ENCODE data around the gene THAP8.
"Not testable (repeated sequence)": the region's sequence is repeated elsewhere in the genome, so short reads cannot be mapped to it uniquely, and the experiment has no call there.

The THAP8 gene

DNA sequence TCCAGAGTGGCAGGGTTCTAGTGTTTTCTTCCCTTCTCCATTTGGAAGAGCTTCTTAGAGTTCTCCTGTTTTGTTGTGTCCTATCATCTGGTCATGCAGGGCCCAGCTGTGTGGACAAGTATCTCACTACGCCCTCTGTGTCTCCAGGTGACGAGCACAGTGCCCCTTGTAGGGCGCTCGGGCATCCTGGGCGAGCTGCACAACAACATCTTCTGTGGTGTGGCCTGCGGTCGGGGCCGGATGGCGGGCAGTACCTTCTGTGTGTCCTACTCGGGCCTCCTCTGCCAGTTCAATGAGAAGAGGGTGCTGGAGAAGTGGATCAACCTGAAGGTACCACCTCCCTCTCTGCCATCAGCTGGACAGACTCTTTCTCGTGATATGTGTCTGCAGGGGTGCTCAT is 13.6 kb upstream of the THAP8 start:
- DNase-seq: no peak

DNA sequence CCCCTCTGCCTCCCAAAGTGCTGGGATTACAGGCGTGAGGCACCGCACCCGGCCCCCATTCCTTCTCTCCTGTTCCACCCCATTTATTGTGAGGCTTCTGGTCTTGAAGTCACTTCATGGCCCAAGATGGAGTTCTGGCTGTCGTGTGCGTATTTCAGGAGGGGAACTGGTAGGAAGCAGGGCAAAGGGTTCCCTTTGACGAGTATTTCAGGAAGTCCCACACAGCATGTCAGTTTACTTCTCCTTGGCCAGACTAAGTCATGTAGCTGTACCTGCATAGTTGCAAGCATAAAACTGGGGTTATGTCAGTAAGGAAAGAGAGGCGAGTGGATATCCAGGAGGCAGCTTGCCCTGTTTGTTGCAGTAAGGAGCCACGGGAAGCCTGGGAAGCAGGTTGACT is 10.7 kb upstream of the THAP8 start:
- no peak for DNase-seq

DNA sequence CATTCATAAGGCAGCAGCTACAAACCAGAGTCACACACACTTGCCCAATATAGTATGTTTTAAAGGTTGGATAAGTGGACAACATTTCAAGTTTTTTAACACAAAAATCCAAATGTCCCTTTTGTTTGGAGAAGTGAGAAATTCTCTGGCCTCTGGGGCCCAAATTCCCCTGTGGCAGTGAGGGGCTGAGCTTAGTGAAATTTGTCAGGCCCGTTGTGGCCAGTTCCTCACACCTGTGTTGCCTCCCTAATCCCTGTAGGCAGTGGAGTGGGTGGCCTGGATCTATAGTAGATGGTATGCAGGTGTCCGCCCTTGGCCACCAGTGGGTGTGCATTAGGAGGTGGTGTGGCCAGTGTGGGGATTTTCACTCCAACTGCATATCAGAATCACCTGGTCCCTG is 7.3 kb upstream of the THAP8 start:
- DNase-seq: no peak

DNA sequence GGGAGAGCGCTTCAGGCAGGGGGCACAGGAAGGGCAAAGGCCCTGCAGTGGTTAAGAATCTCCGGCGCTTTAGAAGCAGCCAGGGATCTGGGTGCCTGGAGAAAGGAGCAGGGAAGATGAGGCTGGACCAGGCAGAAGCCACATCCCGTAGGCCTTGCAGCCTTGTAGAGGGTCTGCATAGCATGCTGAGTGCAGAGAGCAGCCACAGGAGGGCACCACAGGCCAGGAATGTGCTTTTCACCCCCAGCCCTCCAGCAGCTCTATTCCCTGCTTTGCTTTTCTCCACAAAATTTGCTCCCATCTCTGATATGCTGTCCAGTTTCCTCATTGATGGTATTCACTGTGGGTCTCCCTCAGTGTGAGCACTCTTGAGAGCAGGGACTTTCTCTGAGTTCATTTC is 6.3 kb upstream of the THAP8 start:
- peak; percentile 67 for DNase-seq

DNA sequence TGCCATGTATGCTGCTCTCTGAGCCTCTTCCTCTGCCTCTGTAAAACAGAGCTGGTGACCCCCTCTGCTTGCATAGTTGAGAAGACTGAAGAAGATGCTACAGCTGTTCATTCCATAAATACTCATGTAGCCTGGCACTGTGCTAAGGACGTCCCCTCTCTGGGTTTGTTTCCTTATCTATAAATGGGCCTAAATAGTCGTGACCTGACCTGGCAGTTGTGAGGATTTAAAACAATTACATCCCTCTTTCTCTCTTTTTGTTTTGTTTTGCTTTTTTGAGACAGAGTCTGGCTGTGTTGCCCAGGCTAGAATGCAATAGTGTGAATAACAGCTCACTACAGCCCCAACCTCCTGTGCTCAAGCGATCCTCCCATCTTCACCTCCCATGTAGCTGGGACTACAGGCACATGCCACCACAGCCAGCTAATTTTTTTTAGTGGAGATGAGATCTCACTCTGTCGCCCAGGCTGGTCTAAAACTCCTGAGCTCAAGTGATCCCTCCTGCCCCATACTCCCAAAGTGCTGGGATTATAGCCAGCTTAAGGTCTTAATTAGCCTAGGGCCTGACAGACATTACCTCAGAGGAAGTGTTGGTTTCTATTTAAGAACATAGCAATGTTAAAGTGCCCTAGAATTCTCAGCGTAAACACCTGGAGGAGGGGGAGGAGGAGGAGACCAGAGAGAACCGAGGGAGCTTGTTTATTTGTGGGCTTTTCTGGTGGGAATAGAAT is 5.3 kb upstream of the THAP8 start:
- DNase-seq: no peak

DNA sequence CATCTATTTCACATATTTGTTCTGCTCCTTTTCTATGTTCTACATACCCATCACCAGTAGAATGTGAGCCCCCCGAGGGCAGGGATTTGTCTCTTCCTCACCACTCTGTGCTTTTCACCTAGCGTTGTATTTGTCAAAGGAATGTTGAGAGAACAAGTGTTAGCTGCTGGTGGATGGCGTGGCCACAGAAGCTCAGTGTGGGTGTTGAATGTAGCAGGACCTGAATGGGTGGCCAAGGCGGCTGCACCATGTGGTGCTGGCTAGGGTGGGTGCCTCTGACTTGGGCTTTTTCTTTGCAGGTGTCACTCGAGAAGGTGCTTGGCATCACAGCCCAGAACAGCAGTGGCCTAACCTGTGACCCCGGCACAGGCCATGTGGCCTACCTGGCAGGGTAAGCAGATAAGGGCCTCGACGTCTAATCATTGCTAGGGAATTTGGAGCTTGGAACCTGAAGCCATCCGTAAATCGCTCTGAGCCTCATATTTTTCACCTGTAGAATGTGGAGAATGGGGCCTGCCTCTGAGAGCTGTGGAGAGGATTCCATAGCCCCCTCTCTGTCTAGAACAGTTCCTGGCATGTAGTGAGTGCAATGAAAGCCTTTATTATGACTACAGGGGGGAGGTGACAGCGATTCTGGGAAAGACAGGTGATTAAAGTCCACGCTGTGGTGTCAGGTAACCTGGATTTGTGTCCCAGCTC is 4.5 kb upstream of the THAP8 start:
- no peak for DNase-seq

DNA sequence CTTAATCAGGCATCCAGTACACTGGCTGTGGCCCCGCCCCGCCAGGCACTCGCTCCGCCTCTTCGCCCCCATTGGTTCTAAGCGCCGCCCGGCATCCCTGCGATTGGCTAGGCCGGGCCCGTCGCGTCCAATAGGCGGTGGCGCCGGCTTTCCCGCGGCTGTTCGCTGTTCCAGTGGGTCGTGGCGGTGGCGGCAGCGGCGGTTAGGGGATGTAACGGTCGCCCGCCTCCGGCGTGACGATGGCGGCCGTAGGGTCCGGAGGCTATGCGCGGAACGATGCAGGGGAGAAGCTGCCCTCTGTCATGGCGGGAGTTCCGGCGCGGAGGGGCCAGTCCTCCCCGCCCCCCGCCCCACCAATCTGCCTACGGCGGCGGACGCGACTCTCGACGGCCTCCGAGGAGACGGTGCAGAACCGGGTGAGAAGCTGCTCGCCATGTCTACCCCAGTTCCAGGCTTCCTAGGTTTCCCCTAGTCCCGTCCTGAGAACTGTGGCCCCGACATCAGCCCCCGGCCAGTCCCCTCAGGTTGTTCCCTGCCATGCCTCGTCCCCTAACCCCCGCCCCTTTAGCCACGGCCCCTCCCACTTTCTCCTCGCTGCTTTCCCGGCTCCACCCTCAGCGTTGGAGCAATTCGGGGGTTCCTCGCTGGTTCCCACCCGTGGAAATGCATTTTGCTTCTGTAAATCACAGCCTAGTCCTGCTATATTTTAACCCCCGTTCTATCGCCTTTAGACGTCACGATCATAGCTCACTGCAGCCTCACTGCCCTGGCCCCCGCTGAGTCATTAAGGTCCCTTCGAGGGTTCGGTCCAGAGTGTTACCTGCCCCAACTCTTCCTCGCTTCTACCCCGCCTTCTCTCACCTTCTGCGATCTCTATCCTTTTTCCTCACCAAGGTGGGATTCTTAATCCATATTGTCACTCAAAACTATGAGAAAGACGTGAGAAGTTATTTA is 925 bp upstream of the THAP8 start, which contains the start of gene WDR62:
TSS of gene WDR62 (plus strand) at position 165 of the 954 bp plus-strand sequence. CDS start at position 240, 75 bp downstream.
- peak; percentile 98 for DNase-seq

DNA sequence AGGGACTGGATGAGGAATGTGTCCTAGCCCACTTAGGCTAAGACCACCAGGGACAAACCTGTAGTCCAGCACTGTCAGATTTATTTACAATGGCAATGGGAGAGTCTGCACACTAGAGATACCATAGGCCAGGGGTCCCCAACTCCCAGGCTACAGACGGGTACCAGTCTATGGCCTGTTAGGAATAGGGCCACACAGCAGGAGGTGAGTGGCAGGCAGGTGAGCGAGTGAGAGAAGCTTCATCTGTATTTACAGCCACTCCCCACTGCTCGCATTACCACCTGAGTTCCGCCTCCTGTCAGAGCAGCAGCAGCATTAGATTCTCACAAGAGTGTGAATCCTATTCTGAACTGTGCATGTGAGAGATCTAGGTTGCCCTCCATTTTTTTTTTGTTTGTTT is 2.4 kb downstream of the THAP8 start:
- no peak for DNase-seq

DNA sequence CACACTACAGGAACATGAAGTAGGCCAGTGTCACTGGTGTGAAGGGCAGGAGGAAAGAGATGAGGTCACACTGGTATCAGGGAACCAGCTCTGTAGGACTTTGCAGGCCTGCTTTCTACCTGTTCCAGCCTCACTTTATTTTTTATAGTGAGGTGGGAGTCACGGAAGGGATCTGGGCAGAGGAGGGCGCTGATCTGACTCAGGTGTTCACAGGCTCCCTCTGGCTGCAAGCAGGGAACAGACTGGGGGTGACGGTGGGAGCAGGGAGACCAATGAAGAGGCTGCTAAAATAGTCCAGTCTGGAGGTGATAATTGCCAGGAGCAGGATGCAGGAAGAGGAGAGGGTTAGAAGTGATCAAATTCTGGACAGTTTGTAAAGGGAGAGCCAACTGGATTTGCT is 2.8 kb downstream of the THAP8 start:
- no peak for DNase-seq

DNA sequence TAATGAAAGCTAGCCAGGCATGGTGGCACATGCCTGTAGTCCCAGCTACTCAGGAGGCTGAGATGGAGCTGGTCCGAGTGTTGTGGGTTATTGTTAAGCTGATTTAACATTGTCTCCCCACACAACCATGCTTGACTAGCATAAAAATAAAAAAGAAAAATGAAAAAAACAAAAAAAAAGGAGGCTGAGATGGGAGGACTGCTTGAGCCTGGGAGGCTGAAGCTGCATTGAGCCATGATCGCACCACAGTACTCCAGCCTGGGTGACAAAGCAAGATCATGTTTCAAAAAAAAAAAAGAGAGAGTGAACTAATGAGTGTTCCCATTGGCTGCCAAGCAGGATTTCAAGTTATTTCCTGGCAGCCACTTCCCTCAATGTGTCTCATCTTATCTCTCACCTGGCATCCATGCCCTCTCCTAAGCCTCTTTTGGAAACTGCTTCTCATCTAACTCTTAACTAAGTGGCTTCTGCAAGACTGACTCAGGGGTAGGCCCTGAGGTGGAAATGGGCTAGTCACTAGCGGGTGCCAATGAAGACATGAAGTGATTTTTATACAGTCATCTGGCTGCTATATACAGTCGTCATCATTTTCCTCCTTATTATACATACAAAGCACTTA is 4.9 kb downstream of the THAP8 start:
- DNase-seq: no peak

DNA sequence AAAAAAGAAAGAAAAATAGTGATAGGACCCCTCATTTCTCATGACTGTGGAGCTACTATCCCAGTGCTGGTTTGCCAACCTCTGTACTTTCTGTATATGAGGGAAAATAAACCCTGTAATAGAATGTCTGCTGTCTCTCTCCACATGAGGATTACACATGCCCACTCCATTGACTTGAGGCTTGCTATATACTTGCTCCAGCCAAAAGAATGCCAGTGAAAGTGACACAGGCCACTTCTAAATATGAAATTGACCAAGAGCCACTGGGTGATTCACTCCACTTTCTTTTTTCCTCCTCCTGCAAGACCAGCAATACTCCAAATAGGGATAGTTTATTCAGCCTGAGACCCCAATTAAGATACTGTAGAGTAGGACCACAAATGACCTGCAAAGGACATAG is 6.2 kb downstream of the THAP8 start:
- DNase-seq: no peak

DNA sequence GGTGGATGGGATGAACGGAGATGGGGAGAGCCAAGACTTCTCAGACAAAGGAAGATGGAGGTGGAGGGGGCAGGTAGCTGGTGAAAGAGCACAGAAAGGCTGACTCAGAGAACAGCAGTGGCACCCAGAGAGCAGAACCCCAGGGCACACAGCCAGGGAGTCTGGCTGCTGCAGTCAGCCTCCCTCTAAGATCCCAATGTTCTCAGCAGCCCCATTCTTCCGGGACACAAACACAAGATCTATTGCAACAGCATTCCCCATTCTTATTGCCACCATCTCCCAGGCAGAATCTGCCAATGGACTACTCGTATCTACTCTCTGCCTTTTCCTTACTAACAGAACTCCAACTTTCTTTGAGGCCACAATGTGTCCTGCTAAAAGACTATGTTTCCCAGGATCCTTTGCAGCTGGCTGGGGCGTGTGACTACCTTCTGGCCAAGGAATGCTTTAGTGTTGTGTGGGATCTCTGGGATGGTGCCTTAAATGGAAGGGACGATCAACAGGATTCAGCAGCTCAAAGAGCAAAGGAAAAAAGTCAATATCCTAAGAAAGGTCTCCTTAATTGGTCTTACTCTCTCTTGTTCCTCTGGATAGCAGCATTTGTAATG is 7.5 kb downstream of the THAP8 start:
- DNase-seq: no peak

DNA sequence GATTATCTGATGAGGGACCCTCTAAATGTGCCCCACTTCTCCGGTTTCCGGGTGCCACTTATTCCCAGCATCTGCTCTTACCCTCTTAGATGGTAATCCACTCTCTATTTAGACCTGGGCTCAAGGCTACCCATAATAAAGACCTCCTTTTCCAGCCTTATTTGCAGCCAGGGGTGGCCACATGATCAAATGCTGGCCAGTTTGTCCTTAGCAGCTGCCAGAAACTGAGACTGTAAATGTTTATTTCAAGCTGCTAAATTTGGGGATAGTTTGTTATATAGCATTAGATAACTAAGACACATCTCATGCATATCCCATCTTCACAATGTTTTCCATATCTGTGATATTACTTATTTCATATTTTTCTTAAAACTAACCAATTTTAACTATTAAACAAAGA is 10.1 kb downstream of the THAP8 start:
- DNase-seq: no peak

DNA sequence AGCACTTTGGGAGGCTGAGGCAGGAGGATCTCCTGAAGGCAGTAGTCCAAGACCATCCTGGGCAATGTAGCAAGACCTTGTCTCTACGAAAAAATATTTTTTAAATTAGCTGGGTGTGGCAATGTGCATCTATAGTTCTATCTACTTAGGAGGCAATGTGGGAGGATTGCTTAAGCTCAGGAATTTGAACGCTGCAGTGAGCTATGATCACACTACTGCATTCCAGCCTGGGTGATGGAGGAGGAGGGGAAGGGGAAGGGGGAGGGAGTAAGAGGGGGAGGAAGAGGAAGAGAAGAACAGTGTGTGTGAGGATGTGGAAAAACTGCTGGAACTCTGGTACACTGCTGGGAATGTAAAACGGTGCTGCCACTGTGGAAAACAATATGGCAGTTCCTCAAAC is 12.3 kb downstream of the THAP8 start:
- DNase-seq: no peak

DNA sequence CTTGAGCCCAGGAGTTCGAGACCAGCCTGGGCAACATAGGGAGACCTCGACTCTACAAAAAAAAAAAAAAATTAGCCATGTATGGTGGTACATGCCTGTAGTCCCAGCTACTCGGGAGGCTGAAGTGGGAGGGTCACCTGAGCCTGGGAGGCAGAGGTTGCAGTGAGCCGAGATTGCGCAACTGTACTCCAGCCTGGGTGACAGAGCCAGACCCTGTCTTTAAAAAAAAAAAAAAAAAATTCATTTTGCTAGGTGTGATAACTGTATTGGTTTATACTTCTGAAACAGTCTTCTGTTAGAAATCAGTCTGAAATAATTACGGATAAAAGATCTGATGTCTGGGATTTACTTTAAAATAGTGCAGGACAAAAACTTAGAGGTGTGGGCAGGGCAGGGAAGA is 13.0 kb downstream of the THAP8 start:
- DNase-seq: not testable (repeated sequence)

DNA sequence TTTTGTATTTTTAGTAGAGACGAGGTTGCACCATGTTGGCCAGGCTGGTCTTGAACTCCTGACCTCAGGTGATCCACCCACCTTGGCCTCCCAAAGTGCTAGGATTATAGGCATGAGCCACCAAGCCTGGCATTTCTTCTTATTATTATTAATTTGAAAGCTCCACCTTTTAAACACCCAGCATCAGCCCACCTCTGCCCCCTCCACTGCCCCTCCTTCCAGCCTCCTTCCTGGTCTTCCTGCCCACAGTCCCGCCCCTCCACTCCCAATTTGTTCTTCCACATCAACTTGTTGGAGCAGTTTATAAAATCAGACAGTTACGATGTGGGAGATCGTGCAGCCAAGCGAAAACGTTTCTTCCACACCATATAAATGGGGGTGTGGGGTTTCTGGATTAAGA is 13.6 kb downstream of the THAP8 start:
- DNase-seq: no peak

DNA sequence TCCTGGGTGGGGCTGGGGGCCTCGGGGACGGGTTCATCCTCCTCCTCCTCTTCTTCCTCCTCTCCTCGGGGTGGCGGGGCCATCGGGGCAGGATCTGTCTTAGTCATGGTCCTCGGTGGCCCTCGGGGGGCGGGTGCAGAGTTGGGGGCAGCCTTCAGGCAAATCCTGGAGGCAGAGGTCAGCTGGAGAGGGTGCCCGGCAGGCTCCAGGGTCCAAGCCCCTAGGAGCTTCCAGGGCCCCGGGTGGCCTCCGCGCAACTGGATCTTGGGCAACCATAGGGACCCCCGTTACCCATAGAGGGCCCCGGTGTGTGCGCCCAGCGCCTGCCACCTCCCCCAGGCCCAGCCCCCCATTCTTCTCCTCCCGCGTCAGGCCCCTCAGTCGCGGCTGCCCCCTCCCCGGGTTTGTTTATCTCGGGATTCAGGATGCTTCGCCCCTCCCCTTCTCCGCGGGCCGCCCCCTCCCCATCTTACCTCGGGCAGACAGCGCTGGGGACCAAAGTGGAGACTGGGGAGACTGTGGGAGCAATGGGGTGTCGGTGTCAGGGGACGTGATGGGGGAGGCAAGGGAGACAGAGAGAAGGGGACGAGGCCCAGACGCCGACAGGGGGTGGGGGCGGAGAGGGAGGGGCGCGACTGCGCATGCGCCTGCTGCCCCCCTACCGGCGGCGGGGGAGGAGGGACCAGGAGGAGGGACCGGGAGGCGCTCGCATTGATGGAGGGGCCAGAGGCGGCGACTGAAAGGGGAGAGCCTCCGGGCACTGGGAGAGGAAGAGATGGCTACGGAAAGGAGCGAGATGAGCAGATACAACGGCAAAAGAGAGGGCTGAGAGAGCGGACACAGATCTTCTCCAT is 21.6 kb downstream of the THAP8 start, which contains the start of gene CLIP3:
TSS of gene CLIP3 (minus strand) at position 623 of the 854 bp plus-strand sequence. CDS start at position 107, 516 bp downstream.
- DNase-seq: peak; percentile 83

DNA sequence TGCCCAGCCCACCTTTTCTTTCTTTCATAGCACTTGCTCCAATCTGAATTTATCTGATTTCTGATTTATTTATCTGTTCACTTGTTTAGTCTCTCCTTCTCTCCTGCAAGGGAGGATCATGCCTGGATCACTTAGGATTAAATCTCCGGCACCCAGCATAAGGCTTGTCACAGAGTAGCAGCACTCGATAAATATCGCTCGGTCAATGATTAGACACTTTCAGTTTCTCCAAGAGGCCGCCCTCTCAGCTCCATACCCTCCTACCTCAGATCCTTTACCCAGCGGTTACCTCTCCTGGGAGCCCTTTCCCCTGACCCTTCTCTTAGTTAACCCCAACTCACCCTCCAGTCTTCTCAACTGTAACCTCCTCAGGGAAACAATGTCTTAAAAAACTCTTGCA is 22.8 kb downstream of the THAP8 start:
- DNase-seq: no peak

DNA sequence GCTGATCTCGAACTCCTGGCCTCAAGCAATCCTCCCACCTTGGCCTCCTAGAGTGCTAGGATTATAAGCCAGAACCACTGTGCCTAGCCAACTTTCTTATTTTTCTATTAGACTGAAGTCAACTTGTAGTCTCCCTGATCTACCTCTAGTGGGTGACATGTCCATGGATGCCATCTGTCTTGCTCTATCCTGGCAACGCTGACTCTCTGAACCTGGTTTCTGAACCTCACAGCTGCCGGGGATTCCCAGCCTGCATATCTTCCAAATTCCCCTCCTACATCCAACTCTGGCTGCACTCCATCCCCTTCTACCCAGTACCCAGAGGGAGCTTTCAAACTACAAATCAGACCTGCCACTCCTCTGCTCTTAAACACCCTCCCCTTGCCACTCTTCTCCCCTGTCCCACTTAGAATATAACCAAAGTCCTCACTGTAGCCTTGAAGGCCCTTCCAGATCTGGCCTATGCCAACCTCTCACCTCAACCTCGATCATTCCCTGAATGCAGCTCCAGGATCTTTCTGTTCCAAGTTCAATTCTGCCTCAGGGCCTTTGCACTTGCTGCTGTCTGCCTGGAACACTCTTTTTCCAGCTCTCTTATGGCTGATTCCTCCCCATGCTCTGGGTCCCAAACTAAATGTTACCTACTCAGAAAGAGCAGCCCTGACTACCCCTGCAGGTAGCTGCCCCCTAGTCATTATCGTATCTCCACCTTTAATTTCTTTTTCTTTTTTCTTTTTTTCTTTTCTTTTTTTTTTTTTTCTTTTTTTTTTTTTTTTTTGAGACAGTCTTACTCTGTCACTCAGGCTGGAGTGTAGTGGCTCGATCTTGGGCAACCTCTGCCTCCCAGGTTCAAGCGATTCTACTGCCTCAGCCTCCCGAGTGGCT is 23.6 kb downstream of the THAP8 start:
- no peak for DNase-seq

DNA sequence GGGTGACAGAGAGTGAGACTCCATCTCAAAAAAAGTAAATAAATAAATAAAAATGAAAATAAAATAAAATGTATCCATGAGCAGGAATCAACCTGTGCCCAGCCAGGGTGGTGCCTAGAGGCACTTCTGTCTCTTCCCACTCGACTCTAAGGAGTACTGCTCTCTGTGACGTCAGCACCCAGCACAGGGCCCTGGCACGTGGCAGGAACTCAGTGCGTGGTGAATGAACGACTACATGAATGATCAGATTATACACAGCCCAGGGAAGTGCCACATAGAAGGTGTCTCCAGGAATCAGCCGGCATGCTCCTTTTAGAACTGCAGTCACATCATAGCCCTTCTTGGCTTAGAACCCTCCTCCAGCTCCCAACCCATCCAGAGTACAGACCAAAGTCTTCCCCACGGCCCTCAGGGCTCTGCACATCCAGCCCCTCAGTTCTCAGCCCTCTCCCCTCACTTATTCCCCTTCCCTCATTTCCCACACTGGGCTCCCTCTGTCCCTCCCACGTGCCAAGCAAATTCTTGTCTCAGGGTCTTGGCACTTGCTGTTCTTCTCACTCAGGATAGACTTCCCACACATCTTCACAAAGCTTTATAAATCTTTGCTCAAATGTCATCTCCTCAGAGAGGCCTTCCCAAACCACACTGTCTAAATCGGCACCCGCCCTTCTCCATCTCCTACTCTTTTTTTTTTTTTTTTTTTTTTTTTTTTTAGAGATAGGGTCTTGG is 25.6 kb downstream of the THAP8 start:
- DNase-seq: no peak
